Measurements from ENCODE around the gene LACTB. TPM values are rescaled to one million over a fixed set of nuclear protein-coding genes. Genes with fewer than 3 reads are reported as not detected.

Gene LACTB
- total RNA-seq, 1 donor from 2014 or later: 22.4 TPM

DNA sequence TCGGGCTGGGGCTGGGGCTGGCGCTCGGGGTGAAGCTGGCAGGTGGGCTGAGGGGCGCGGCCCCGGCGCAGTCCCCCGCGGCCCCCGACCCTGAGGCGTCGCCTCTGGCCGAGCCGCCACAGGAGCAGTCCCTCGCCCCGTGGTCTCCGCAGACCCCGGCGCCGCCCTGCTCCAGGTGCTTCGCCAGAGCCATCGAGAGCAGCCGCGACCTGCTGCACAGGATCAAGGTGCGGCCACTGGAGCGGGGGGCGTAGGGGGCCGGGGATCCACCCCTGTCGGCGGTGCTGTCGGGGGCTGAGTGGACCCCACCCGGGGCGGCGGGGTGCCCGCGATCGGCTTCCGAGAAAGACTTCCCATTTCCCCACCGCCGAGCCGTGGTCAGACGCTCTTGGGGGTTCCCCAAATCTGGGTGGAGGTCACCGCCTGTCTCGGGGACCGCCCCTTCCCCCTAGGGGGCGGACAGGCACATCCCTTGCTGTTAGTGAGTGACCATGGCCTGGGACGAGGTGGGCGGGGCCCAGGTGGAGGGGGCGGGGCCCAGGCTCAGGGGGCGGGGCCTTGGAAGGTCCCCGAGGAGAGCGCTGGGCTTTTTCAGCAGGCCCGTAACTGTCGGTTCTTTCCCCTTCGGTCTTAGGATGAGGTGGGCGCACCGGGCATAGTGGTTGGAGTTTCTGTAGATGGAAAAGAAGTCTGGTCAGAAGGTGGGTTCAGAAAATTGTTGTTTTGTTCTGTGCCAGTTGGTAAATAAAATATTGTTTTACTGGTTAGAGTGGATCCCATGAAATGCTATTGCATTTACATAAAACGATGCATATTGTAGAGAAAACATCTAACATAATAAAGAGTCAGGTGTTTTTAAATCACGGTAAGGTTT is 578 bp downstream of the LACTB start:
- peak; percentile 49 for DNase-seq (ENCODE audit: low read depth, low spot score)

DNA sequence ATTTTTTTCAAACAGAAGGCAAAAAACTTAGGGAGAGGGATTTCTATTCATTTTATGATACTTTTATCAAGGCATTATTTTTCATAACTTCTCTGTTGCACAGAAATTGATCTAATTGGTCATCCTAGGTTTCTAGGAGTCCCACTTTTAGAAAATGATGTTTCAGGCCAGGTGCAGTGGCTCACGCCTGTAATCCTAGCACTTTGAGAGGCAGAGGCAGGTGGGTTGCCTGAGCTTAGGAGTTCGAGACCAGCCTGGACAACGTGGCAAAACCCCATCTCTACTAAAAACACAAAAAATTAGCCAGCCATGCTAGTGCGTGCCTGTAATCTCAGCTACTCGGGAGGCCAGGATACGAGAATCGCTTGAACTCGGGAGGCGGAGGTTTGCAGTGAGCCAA is 2.8 kb downstream of the LACTB start:
- DNase-seq (ENCODE audit: low read depth, low spot score): no peak

DNA sequence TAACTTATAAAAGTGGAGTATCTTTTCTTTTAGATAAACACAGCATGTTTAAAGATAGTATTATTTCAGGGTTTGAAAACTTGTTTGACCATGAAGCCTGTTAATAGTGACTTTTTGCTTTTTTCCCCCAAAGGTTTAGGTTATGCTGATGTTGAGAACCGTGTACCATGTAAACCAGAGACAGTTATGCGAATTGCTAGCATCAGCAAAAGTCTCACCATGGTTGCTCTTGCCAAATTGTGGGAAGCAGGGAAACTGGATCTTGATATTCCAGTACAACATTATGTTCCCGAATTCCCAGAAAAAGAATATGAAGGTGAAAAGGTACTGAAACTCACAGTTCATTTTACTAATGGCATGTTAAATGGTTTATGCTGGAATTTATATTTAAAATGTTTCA is 5.1 kb downstream of the LACTB start:
- no peak for DNase-seq (ENCODE audit: low read depth, low spot score)

DNA sequence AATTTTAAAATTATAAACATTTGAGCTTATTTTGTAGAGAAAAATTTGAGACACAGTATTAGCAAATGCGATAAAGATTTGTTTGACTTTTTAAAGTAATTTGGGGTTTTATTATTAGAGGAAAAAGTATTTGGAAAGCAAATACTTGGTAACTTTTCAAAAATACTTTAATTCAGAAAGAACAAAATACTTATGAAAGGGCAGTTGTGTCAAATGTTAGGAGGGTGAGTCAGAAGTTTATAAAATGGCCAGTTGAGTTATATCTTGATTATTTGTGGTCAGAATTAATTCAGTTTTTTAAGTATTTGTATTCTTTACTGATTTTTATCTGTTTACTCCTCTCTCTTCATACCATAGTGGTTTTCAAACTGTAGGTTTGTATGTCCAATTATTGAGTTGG is 12.1 kb downstream of the LACTB start:
- no peak for DNase-seq (ENCODE audit: low read depth, low spot score)

DNA sequence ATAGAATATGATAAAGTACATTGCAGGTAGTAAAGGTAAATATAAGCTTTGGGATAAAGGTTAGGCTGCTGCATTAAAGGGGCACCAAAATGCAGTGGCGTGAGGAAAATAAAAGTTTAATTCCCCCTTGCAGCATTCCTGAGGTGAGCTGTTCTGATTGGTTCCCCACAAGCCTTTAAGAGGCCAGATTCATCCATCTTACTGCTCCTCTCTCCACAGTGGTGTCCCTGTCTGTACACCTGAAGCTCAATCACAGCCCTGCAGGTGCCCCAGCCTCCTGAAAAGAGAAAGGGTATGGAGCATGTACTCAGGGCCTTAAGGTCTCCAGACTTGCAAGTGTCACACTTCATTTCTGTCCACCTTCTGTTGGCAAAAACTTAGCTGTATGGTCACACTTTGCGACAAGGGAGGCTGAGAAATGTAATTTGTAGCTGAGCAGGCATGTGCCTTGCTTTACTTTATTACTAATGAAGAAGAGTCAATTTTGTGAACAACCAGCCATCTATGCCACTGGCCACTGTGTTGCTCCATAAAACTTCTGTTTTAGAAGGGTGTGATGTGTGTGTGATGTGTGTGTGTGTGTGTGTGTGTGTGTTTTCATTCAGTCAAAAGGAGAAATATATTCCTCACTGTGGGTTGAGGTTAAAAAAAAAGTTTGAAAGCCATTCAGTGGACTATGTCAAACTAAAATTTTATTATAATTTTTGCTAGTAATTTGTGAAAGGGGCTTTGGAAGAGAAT is 12.8 kb downstream of the LACTB start:
- DNase-seq (ENCODE audit: low read depth, low spot score): no peak

DNA sequence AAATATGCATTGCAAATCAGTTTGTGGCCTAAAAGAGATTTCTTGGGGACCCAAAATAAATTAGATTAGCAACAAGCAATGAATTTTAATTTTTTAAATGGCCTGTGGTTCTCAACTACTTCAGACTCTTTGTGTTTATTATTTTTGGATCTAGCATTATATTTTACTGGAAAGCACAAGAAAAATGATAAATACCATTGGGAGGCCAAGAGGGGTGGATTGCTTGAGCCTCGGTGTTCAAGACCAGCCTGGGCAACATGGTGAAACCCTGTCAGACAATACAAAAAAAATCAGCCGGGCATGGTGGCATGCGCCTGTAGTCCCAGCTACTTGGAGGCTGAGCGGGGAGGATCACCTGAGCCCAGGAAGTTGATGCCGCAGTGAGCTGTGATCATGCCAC is 13.6 kb downstream of the LACTB start:
- DNase-seq (ENCODE audit: low read depth, low spot score): no peak

DNA sequence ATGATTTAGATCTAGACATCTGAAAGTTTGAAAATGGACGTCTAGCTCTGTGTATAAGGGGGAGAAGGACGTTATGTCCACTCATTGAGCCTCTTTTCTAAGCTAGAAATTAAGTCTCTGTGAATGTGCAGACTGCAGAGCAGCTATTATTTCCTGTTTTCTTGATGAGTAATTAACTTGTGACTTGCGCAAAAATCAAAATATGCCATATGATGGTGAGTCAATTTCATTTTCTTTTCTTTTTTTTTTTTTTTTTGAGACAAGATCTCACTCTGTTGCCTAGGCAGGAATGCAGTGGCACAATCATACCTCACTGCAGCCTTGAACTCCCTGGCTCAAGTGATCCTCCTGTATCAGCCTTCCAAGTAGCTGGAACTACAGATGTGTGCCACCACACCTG is 14.1 kb downstream of the LACTB start:
- DNase-seq (ENCODE audit: low read depth, low spot score): peak; percentile 84

DNA sequence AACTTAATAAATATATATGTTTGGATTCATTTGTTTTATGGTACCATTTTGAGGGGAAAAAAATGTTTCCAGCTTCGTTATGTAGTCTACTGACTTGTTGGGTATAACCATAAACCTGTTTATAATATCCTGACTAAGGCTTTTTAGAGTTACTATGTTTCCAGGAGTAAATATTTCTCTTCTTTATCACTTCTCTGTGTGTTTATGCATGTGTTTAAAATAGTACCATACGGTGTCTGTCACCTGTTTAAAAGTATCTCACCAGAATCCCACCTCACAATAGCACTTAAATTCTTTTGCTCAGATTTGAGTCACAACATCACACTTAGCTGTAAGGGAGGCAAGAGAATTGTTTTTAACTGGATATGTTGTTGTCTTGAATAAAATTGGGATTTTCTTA is 15.1 kb downstream of the LACTB start:
- DNase-seq (ENCODE audit: low read depth, low spot score): no peak

DNA sequence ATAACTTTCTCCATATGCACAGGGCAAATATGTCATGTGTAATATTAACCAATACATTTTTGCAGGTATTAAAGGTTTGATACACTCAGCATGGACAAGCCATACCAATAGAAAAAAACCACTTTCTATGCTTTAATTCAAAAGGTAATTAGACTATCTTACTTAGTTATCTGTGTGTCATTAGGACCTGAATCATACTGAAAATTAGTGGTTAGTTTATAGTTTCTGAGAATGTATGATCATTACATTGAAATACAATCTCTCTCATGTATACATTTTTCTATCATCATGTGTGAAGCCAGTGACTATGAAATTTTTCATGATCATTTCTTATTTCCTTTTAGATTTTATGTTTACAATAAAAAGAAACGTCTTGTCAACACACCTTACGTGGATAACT is 19.3 kb downstream of the LACTB start:
- no peak for DNase-seq (ENCODE audit: low read depth, low spot score)

DNA sequence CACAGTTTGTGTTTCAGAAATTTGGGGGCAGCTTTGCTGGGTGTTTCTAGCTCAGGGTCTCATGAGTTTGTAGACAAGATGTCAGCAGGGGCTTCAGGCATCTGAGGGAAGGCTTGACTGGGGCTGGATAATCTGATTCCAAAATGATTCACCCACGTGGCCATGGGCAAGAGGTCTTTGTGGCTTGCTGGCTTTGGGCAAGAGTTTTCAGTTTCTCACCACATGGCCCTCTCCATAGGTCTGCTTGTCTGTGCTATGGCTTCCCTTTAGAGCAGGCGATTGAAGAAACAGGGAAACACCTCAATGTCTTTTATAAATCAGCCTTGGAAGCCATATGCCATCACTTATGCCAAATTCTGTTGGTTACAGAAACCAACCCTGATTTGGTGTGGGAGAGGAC is 23.8 kb downstream of the LACTB start:
- no peak for DNase-seq (ENCODE audit: low read depth, low spot score)

DNA sequence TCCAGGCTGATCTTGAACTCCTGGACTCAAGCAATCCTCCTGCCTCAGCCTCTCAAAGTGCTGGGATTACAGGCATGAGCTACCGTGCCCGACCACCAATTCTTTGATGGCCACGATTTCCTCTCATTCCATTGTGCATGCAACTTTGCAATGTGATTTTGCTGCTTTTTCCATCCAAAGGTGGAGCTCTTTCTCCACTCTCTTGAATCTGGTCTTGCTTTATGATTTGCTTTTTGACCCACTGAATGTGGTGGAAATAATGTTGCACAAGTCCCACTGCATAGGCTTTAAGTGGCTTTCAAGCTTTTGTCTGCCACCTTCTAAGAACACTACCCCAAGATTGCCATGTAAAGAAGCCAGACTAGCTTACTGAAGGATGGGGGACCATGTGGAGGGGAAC is 25.0 kb downstream of the LACTB start:
- DNase-seq (ENCODE audit: low read depth, low spot score): no peak

DNA sequence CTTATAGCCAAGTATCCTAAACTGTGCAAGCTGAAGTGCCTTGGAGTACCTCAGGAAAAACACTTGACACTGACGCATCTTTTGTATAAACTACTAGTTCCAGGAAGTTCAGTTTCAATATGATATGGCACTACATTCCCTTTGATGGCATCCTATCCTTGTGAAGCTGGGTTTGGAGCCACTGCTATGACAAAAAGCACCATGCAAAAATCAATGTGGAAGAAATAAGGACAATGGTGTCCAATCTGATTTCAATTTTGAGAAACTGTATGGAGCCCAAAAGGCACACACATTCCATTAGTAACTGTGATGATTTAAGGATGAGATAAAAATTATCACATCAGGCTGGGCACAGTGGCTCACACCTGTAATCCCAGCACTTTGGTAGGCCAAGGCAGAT is 30.0 kb downstream of the LACTB start:
- DNase-seq (ENCODE audit: low read depth, low spot score): no peak

DNA sequence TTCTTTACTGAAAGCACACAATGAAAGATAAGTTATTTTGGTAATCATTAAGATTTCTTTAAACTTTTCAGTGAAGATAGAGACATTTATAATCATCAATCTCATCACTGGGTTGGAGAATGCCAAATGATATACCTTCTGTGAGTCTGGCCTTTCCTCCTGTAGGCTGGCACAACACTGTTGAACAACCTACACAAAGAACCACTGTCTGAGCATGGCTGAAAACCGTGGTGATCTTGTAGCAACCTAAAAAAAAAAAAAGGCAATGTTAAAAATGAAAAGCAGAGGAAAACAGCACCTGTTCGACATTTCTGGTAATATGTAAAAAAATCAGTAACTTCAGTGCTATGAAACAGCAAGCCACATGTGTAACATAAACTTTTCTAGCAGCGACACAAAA is 33.8 kb downstream of the LACTB start:
- DNase-seq (ENCODE audit: low read depth, low spot score): no peak

DNA sequence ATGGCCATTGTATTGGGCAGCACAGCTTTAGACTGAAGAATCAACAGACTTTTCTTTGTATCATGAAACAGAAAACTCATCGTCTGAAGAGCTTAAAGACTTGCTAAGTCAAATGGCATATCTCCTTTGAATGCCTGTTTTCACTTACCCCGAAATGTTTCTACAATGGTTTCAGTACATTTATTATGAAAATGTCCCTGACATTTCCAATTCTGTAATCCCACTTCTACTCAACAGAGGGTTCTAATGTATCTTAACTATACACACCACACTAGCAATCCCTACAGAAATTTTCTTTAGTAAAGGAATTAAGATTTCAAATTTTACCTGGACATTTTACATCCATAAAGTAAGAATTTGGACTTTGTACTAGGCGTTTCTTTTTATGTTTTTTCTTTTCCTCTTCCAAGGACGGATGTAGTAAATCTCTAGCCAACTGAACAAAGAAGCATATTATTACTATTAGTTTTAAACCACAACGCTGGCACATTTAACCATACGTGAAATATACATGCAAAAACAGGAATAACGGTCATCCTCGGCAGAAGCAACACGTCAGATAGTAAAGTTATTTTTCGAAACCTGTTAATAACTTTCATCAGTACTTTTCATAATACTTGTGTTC is 34.5 kb downstream of the LACTB start:
- DNase-seq (ENCODE audit: low read depth, low spot score): no peak

DNA sequence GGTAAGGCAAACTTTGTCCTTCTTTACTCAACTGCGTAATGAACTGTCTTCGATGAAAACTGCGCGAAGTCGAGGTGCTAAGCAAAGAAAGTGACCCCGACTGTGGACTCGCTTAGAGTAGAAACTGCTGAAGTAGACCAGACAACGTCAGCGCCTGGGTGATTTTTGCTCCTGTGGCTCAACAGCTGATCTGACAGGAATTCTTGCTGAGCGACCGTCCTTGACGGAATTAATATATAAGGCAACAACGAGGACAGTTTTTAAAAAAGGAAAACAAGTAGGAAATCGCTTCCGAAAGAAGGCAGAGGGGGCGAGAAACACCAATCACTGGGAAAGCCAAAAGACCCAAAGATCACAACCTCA is 35.1 kb downstream of the LACTB start:
- no peak for DNase-seq (ENCODE audit: low read depth, low spot score)

DNA sequence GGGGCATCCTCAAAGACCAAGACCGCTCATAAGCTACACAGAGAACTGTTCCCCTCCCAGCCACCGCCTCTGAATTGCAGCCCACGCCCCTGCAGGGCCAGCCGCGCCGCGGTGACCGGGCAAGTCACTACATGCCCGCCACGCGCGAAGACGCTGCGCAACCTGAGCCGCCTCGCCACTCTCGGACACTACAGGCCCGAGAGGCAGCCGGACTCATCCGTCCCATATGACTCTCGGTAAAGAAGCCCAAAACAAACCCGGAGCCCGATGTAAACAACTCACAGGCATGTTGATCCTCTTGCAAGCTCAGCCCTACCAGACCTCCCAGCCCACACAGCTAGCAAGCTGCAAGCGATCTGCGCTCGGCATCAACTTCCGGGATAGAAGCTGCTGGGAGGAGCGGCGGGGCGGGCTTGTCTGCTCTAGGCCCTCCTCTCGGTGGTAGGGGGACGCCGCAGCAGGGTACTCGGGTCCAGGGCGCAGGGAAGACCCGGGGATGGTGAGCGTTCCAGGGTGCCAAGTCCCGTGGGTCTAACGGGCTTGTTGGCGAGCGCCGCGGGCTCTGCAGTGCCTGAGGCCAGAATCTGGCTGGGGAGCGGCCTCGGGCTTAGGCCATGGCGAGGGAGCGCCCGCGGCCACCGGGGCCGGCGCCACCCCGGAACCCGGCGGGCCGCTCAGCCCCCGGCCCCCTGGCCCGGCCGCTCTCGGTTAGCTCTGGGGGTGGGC is 35.6 kb downstream of the LACTB start, which contains the start of gene RPS27L:
TSS of gene RPS27L (minus strand) at position 360 of the 726 bp plus-strand sequence. CDS start at position 288, 72 bp downstream.
- peak; percentile 78 for DNase-seq (ENCODE audit: low read depth, low spot score)

DNA sequence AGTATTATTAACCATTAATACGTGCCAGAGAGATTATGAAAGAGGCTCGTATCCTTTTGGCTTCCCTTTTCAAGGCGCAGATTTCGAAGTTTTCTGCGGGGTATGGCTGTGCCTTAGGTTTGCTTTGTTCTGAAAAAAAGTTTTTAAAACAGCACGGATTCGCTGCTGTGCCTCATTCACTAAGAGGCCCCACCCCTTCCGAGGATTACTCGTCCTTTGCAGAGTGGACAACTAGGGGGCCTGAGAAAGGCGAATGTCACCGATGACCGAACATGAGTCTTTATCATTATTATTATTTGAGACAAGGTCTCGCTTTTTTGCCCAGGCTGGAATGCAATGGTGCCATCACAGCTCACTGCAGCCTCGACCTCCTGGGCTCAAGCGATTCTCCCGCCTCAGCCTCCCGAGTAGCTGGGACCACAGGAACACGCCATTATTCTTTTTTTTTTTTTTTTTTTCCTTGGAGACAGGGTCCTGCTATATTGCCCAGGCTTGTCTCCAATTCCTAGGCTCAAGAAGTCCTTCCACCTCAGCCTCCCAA is 36.3 kb downstream of the LACTB start:
- peak; percentile 41 for DNase-seq (ENCODE audit: low read depth, low spot score)

DNA sequence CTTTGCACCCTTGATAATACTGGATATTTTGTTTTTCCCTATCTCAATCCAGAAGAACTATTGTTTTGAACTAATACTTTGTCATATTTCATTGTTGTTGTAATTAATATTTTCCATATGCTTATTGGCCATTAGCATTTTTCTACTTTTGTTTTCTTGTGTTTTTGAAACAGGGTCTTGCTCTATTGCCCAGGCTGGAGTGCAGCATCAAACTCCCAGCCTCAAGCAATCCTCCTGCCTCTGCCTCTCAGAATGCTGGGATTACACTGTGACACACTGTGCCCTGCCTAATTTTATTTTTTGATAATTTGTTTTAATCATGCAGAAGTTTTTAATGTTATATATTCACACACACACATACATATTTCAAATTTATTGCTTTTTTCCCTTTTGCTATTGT is 39.0 kb downstream of the LACTB start:
- no peak for DNase-seq (ENCODE audit: low read depth, low spot score)

DNA sequence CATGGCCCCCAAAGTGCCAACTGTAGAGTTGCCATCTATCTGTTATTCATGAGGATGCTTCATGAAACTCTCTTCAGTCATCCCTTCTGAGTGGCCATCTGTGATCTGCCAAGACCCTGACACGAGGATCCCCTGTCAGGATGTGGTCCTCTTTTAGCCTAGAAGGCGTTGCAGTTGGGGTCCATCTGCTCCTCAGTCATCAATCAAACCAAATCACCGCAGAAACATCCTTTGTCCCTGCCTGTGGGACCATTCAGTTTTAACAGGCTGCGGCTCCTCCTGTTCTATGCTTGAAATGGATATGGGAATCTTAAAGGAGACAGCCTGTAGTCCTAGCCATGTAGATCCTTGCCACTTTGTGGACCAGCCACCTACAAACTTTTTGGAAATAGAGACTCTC is 41.6 kb downstream of the LACTB start:
- no peak for DNase-seq (ENCODE audit: low read depth, low spot score)

DNA sequence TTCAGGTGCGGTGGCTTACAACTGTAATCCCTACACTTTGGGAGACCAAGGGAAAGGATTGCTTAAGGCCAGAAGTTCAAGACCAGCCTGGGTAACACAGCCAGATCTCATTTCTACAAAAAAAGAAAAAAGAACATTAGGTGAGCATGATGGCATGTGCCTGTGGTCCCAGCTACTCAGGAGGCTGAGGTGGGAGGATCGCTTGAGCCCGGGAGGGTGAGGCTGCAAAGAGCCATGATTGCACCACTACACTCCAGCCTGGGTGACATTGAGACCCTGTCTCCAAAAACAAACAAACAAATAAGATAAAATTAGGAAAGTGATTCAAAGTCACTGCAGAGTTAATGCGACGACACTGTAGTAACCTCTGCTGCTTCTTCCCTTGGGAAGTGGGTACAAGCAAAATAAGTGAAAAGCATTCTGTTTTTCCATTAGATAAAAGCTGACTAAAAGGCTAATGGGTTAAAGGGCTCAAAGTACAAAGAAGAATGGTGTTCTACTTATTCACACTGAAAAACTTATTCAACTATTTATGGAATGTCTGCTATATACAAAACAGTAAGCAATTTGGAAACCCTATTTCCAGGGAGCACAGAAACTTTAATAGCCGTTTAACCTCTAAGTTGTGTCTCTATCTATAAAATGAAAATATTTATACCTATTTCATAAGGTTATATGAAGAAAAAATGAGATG is 43.7 kb downstream of the LACTB start:
- no peak for DNase-seq (ENCODE audit: low read depth, low spot score)

DNA sequence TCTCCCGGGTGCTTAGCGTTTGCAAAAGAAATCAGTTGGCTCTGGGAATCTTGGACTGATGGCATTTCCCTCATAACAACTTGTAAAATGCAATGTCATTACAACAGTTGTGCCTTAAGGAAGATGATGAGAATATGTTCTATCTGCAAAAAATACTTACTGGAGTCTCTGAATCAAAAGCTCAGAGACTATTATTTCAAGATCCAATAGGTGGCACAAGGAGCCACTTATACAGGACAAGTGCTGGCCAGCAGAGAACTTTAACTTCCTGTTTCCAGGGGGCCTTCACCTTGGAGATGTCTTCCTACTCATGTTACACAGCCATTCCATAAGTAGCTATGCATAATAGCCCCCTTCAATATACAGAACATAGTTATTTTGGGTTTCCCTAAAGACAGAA is 44.6 kb downstream of the LACTB start:
- no peak for DNase-seq (ENCODE audit: low read depth, low spot score)
